ENCODE measurements around the gene CHN2. TPM values are rescaled to one million over a fixed set of nuclear protein-coding genes. Genes with fewer than 3 reads are reported as not detected.

Gene CHN2
- total RNA-seq, 2 donors from 2014 or later = 0.59 TPM; not detected in 1

DNA sequence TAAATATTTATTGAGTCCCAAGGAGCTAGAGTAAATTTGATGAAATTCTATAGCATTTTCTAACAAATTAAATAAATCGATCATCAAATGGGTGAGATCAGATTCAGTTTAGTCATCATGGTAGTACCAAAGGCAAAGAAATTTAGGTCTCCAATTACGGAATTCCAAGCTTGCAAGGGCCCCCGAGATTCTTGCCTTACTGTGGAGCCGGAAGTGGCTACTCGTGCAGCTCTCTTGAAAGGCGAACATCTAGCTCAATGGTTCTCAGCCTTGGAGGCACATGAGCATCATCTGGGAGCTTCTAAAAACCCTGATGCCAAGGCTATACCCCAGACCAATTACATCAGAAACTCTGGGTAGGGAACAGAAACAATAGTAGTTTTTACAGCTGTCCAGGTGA lies 251.2 kb downstream of the CHN2 start:
- DNase-seq (ENCODE audit: low spot score in 2 of 2) (no peak), ATAC-seq (no peak)
- Mint-ChIP-seq H3K27ac (no peak overlapping the region), H3K36me3 (no peaks in the 10 kb centered on the region), H3K9me3 (no peaks in the 10 kb centered on the region)

DNA sequence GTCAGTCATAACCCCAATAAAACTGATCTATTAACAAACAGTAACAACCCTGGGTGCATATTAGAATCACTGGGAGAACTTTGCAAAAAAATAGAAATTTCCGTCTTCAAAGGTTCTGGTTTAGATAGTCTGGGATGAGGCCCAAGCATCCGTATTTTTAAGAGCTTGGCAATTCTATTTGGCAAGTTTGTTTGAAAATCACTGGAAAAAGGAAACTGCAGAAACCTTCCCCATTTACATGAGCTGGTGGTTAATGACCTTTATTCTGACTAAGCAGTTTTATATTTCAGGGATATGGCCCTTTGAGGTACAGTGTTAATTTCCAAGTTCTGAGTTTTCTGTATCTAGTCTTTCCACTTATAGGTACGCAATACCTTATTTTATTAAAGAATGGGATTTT lies 253.3 kb downstream of the CHN2 start:
- no peak for DNase-seq (ENCODE audit: low spot score in 2 of 2)
- H3K27ac Mint-ChIP-seq = no peak overlapping the region
- no peaks in the 10 kb centered on the region for H3K9me3 Mint-ChIP-seq
- no peak for ATAC-seq
- no peaks in the 10 kb centered on the region for H3K36me3 Mint-ChIP-seq

DNA sequence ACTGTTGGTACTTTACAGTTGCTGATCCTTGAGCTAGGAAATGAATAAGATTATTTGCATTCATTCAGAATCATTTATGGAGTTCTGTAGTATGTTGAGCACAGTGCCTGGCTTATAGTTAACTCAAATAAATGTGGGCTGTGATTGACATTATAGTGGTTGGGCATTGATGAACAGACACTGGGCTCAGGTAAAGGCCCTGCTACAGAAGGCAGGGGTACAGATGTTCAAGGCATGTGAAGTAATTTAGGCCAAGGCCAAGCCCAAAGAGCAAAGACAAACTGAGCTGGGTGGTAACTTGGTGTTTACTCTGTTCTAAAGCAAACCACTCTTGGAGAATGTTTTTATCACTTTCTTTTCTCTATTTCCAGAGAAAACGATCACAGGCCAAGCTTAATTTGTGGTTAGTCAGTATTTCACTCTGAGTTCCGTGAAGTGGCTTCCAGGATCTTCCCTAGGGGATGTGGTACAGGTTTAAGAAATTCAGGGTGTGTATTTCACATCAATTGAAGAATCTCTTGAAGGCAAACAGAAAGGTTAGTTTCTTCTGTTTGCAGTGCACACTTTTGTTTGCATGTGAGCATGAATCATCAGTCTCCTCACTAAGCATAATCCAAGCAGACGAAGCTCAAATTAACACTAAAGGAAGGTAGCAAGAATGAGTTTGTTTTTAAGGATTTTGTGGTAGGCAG lies 255.1 kb downstream of the CHN2 start:
- H3K9me3 Mint-ChIP-seq = no peaks in the 10 kb centered on the region
- ATAC-seq (no peak), DNase-seq (ENCODE audit: low spot score in 2 of 2) (no peak)
- H3K36me3 Mint-ChIP-seq = no peaks in the 10 kb centered on the region
- H3K27ac Mint-ChIP-seq = no peak overlapping the region

DNA sequence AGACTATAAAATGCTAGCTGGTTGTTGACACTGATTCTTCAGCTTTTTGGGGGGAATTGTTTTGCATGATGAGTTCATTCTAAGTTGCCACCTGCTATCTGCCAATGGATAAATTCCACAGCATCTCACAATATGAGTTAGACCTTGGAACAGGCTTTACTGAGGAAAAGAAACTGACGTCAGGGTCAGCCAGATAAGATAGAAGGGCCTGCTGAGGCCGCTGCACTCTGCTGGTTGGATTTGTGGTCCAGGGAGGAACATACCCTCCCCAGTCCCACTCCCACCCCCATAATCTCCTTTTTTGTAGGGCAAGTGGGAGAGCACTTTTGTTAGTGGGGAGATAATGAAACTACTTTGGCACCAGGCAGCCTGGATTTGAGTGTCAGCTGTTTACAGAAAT lies 258.4 kb downstream of the CHN2 start:
- H3K27ac Mint-ChIP-seq = no peak overlapping the region

DNA sequence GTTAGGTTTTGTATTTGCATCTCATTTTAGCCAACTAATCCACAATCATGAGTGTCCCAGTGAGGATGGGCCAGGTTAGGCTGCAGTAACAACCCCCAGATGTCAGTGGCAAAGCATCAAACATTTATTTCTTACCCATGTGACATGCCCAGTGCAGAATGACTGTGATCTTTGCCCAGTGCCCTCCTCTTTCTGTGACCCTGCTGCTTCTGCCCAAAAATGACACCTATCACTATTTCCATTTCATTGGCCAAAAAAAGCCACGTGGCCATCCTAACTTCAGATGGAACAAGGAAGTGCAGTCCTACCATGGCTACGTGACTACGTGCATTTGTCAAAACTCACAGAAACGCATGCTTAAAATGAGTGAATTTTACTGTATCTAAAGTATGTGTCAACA lies 259.9 kb downstream of the CHN2 start:
- no peaks in the 10 kb centered on the region for H3K9me3 Mint-ChIP-seq
- H3K36me3 Mint-ChIP-seq = no peaks in the 10 kb centered on the region
- no peak overlapping the region for H3K27ac Mint-ChIP-seq
- ATAC-seq (no peak), DNase-seq (ENCODE audit: low spot score in 2 of 2) (no peak)

More for the DNA sequence above, 258.4 kb downstream of the CHN2 start:
- no peaks in the 10 kb centered on the region for H3K9me3 Mint-ChIP-seq
- ATAC-seq (no peak), DNase-seq (ENCODE audit: low spot score in 2 of 2) (no peak)
- H3K36me3 Mint-ChIP-seq = no peaks in the 10 kb centered on the region

- no peak for ATAC-seq
- Mint-ChIP-seq H3K27ac (no peak overlapping the region), H3K9me3 (no peaks in the 10 kb centered on the region), H3K36me3 (no peaks in the 10 kb centered on the region)
- no peak for DNase-seq (ENCODE audit: low spot score in 2 of 2)
These were observed 260.4 kb downstream of the CHN2 start for GRCh38 chr7:29454899-29455451.

DNA sequence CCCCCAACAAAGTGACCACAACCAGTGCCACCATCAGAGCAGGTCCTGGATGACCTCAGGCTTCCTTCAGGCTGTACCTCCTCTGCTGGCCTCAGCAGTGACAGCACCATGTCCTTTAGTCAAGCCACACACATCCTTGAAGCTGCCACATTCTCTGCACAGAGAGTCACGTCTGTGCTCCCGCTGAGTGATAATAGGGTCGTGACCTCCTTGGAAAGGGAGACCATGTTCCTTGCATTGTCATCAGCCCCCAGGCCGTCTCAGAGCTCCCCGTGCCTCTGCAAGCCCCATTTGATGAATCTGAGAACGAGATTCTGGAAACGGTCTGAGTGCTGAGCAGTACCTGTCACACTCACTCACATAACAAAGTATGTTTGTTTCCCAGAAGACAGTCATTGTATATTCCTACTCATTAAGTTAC lies 262.6 kb downstream of the CHN2 start:
- Mint-ChIP-seq H3K36me3 (no peaks in the 10 kb centered on the region), H3K9me3 (no peaks in the 10 kb centered on the region), H3K27ac (no peak overlapping the region)
- DNase-seq (ENCODE audit: low spot score in 2 of 2) = no peak
- no peak for ATAC-seq

DNA sequence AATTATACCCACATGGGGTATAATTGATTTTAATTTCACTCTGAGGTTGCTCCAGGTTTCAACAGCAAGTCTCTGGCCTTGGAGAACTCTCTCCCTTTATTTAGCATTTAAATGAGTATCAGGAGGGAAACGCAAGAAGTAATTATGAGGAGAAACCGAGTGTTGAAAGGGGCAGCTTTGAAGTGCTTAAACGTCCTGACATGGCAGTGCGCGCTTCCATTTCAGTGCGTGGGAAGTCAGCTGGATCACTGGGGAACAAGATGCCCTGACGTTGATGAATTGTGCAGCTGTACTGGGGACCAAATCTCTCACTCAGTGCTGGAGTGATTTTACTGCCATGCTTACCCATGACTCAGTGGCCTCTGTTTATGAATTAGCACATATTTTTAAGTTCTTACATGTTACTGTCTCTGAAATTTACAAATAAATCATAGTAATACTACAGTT lies 263.0 kb downstream of the CHN2 start:
- H3K36me3 Mint-ChIP-seq = no peaks in the 10 kb centered on the region
- no peak overlapping the region for H3K27ac Mint-ChIP-seq

GRCh38 chr7:29458933-29459332 lies 264.4 kb downstream of the CHN2 start:
- Mint-ChIP-seq H3K9me3 (no peaks in the 10 kb centered on the region), H3K27ac (no peak overlapping the region), H3K36me3 (no peaks in the 10 kb centered on the region)
- ATAC-seq = no peak
- DNase-seq (ENCODE audit: low spot score in 2 of 2) = no peak

More for the DNA sequence above, 263.0 kb downstream of the CHN2 start:
- ATAC-seq (no peak), DNase-seq (ENCODE audit: low spot score in 2 of 2) (no peak)
- H3K9me3 Mint-ChIP-seq = no peaks in the 10 kb centered on the region

- H3K27ac Mint-ChIP-seq = no peak overlapping the region
- no peak for ATAC-seq
- no peak for DNase-seq (ENCODE audit: low spot score in 2 of 2)
- H3K9me3 Mint-ChIP-seq = no peaks in the 10 kb centered on the region
- no peaks in the 10 kb centered on the region for H3K36me3 Mint-ChIP-seq
These were observed 265.0 kb downstream of the CHN2 start for GRCh38 chr7:29459589-29459988.

DNA sequence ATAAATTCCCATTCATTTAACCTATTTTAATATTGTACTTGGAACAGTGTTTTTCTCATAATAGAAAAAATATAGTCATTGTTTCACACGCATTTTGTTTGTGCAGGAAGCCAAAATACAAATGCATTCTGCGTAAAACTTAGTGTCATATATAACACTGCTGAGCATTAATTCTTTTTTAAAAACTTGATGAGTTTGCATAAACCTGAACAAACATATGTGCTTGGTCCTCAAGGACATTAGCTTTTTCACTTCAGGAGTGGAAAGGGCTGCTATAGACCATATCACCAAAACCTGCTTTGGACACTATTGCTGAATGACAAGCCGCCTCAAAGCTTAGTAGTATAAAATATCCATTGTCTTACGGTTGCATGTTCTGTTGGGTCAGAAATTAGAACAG lies 267.4 kb downstream of the CHN2 start:
- no peak for ATAC-seq
- no peak for DNase-seq (ENCODE audit: low spot score in 2 of 2)
- no peaks in the 10 kb centered on the region for H3K36me3 Mint-ChIP-seq
- H3K9me3 Mint-ChIP-seq = no peaks in the 10 kb centered on the region
- H3K27ac Mint-ChIP-seq = no peak overlapping the region

- DNase-seq (ENCODE audit: low spot score in 2 of 2) = no peak
- Mint-ChIP-seq H3K27ac (no peak overlapping the region), H3K9me3 (no peaks in the 10 kb centered on the region), H3K36me3 (no peaks in the 10 kb centered on the region)
- ATAC-seq = no peak
These were observed 269.1 kb downstream of the CHN2 start for GRCh38 chr7:29463504-29464158.

DNA sequence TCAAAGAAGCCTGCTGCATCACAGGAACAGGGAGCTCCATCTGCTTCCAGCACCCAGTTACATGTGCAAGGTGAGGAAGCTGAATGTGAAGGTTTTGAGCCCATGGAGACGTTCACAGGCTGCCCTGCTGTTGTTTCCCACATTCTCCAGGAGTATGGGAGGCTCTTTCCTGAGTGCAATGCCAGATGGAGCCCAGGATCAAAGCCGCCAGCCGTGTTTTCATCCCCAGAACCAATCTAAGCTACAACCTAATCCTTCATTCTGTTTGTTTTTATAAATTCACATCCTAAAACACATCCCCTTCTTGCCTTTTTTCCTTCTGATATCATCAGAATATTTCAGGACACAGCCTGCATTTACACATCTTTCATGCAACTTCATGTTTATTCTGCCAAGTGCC lies 270.2 kb downstream of the CHN2 start:
- no peak for ATAC-seq
- Mint-ChIP-seq H3K36me3 (no peaks in the 10 kb centered on the region), H3K27ac (no peak overlapping the region), H3K9me3 (no peaks in the 10 kb centered on the region)
- no peak for DNase-seq (ENCODE audit: low spot score in 2 of 2)

GRCh38 chr7:29467193-29467926 lies 272.8 kb downstream of the CHN2 start:
- no peaks in the 10 kb centered on the region for H3K9me3 Mint-ChIP-seq
- no peak for DNase-seq (ENCODE audit: low spot score in 2 of 2)
- H3K27ac Mint-ChIP-seq = no peak overlapping the region
- no peak for ATAC-seq
- no peaks in the 10 kb centered on the region for H3K36me3 Mint-ChIP-seq

DNA sequence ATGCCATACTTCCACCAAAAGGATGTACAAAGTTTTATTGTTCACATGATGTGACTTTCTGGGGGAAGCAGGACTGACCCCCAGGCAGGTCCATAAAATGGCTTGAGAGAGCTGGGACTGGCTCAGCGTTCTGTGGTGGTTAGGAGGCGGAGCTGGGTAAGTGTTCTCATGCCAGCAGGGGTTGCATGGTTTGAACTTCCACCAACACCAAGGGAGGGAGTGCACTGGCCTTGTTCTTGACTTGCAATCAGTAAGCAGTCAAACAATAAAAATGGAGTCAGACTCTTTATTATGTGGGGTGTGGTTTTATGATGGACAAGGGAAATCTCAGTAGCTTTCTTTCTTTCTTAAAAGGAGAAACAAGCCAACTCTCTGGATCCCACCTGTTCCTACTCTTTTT lies 273.6 kb downstream of the CHN2 start:
- no peaks in the 10 kb centered on the region for H3K9me3 Mint-ChIP-seq
- ATAC-seq (no peak), DNase-seq (ENCODE audit: low spot score in 2 of 2) (no peak)
- H3K36me3 Mint-ChIP-seq = no peaks in the 10 kb centered on the region
- H3K27ac Mint-ChIP-seq = no peak overlapping the region

- Mint-ChIP-seq H3K9me3 (no peaks in the 10 kb centered on the region), H3K27ac (no peak overlapping the region), H3K36me3 (no peaks in the 10 kb centered on the region)
- DNase-seq (ENCODE audit: low spot score in 2 of 2) (no peak), ATAC-seq (no peak)
These were observed 274.7 kb downstream of the CHN2 start for GRCh38 chr7:29469281-29469680.

- ATAC-seq = no peak
- H3K9me3 Mint-ChIP-seq = no peaks in the 10 kb centered on the region
These were observed 275.5 kb downstream of the CHN2 start for GRCh38 chr7:29469976-29470557.

More at GRCh38 chr7:29469976-29470557, 275.5 kb downstream of the CHN2 start:
- no peak overlapping the region for H3K27ac Mint-ChIP-seq
- DNase-seq (ENCODE audit: low spot score in 2 of 2) = no peak
- no peaks in the 10 kb centered on the region for H3K36me3 Mint-ChIP-seq
